Stimulated activated CD8-positive, alpha-beta memory T cell treated with anti-CD3 and anti-CD28 coated beads, Interleukin-2, amount 100 ng/mL, for 48 hours (primary cell): ENCODE data around the gene CACNB2.
"Not testable (repeated sequence)": the region's sequence is repeated elsewhere in the genome, so short reads cannot be mapped to it uniquely, and the experiment has no call there.

Experiments used
- DNase-seq, 2 donors: peaks; one replicate each; pipeline ENCODE4 v3.0.0-alpha.2; 2020; ENCODE audit warnings: low read depth in 2 of 2

CACNB2 gene

DNA sequence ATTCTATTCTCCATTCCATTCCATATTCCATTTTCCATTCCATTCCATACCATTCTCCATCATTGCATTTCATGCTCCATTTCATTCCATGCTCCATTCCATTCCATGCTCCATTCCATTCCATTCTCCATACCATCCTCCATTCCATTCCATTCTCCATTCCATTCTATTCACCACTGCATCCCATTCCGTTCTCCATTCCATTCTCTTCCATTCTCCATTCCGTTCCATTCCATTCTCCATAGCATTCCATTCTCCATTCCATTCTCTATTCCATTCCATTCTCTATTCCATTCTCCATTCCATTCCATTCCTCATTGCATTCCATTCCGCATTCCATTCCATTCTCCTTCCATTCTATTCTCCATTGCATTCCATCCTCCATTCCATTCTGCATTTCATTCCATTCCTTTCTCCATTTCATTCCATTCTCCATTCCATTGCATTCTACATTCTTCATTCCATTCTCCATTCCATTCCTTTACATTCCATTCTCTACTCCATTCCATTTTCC, 427.2 kb downstream of the CACNB2 start:
- no peak for DNase-seq

DNA sequence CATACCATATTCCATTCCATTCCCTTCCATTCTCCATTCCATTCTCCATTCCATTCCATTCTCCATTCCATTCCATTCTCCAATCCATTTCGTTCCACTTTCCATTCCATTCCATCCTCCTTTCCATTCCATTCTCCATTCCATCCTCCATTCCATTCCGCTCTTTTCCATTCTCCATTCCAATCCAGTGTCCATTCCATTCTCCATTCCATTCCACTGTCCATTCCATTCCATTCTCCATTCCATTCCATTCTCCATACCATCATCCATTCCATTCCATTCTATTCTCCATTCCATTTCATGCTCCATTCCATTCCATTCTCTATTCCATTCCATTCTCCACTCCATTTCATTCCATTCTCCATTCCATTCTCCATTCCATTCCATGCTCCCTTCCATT, 430.2 kb downstream of the CACNB2 start:
- DNase-seq: not testable (repeated sequence)

DNA sequence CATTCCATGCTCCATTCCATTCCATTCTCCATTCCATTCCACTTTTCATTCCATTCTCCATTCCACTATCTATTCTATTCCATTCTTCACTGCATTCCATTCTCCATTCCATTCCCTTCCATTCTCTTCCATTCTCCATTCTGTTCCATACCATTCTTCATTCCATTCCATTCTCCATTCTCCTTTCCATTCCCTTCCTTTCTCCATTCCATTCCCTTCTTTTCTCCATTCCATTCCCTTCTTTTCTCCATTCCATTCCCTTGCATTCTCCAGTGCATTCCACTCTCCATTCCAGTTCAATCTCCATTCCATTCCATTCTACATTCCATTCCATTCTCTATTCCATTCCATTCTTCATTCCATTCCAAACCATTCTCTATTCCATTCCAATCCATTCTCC, 430.9 kb downstream of the CACNB2 start:
- DNase-seq: no peak

DNA sequence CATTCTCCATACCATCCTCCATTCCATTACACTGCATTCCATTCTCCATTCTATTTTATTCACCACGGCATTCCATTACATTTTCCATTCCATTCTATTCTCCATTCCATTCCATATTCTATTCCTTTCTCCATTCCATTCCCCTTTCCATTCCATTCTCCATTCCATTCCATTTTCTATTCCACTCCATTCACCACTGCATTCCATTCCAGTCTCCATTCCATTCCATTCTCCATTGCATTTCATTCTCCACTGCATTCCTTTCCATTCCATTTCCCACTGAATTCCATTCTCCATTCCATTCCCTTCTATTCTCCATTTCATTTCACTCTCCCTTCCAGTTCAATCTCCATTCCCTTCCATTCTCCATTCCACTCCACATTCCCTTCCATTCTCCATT, 431.6 kb downstream of the CACNB2 start:
- DNase-seq: no peak

DNA sequence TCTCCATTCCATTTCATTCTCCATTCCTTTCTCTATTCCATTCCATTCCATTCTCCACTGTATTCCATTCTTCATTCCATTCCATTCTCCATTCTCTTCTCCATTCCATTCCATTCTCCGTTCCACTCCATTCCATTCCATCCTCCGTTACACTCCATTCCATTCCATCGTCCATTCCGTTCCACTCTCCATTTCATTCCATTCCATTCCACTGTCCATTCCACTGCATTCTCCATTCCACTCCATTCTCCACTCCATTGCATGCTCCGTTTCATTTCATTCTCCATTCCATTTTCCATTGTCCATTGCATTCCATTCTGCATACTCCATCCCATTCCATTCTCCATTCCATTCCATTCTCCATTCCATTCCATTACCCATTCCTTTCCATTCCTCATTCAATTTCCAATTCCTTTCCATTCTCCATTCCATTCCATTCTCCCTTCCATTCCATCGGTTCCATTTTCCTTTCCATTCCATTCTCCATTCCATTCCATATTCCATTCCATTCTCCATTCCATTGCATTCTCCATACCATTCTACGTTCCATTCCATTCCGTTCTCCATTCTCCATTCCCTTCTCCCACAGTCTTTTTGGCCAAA, 432.8 kb downstream of the CACNB2 start:
- no peak for DNase-seq

DNA sequence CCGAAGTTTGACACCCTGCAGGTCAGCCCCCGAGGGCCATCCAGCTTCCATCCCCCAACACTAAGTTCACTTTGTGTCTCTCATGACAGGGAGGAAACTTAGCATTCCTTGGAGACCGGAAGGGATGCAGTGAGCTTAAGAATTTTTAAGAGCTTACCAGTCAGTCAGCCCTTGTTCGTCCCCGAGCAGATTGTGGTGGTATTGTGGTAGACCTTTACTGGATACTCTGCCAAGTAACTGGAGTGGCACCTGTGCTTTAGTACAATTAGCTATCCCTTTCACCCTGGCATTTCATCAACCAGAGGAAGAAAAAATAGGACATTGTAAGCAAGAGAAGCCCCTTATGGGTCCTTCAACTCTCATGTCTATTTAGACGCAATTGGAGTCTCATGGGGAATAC, 436.4 kb downstream of the CACNB2 start:
- DNase-seq: no peak

DNA sequence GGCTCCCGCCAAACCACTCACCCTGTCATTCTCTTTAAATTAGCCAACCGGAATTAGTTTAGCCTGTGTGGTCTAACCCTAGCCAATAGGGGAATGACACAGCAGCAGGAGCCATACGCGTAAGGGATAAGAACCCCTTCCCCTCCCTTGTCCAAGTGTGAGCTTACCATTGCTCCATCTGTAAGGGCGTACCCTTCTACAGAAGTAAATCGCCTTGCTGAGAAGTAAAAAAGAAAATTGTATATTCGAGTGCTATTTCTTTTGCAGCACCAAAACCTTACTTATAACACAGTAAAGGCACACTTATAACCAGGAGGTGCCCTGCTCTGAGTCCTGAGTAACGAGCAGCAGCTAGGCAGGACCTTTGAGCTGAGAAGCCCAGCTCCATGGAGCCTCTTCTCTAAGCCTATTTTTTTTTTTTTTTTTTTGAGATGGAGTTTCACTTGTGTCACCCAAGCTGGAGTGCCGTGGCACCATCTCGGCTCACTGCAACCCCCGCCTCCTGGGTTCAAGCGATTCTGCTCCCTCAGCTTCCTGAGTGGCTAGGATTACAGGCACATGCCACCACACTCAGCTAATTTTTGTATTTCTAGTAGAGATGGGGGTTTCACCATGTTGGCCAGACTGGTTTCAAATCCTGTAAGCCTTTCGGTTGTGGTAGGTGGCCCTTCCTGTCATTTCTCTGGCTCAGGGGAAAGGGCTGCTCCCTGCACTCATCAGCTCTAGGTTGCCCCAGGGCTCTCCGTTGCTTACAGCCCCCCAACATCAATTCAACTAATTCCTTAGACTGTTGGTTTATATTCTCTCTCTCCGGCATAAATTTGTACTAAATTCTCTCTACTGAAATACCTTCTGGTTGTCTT, 437.8 kb downstream of the CACNB2 start:
- DNase-seq: no peak

DNA sequence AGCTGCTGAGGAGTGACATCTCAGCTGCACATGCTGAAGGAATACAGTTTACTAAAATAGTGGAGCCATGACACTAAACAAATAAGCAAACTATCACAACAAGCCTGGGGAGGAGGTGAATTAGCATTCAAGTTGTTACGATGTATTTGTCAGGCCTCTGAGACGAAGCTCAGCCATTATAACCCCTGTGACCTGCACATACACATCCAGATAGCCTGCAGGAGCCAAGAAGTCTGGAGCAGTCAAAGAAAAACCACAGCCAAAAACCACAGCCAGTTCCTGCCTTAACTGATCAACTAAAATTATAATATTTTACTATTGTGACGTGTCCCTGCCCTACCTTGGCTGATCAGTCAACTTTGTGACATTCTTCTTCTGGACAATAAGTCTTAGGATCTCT, 442.6 kb downstream of the CACNB2 start:
- DNase-seq: no peak

DNA sequence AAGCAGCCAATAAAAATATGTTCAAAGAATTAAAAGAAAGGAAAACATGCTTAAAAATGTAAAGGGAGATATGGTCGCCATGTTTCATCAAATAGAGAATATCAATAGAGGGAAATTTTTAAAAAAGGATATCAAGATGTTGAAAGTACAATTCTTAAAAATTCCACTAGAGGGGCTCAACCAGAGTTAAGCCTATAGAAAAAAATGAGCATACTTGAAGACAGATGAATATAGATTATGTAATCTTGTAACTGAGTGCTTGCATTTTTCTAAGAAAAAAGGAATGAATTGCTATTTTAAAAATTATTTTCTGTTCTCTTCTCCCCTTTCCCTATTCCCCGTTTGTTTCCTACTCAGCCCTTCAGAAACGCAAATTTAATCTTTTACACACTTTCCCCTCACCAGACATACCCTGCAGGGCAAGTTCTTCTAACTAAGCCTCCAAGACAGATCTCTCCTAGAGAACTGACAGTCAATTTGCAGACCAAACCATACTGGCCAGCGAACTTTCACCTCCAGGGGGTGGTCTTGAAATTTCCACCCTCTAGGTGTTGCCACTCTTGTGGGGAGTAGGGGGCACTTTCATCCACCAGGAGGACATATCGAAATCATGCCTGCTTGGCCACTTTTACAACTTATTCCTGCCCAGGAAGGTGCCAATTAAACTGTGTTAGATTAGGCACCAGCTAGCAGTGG, 443.5 kb downstream of the CACNB2 start:
- no peak for DNase-seq

DNA sequence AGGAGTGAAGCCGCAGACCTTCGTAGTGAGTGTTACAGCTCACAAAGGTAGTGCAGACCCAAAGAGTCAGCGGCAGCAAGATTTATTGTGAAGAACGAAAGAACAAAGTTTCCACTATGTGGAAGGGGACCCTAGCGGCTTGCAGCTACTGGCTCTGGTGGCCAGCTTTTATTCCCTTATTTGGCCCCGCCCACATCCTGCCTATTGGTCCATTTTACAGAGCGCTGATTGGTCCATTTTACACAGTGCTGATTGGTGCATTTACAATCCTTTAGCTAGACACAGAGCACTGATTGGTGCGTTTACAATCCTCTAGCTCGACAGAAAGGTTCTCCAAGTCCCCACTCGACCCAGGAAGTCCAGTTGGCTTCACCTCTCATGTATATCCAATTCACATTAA, 446.4 kb downstream of the CACNB2 start:
- not testable (repeated sequence) for DNase-seq

DNA sequence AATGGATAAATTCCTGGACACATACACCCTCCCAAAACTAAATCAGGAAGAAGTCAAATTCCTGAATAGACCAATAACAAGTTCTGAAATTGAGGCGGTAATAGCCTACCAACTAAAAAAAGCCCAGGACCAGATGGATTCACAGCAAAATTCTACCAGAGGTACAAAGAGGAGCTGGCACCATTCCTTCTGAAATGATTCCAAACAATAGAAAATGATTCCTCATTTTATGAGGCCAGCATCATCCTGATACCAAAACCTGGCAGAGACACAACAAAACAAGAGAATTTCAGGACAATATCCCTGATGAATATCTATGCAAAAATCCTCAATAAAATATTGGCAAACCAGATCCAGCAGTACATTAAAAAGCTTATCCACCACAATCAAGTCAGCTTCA, 450.9 kb downstream of the CACNB2 start:
- DNase-seq: not testable (repeated sequence)
